ENCODE data around the gene SLCO3A1.
A peak's percentile ranks its signal among the peaks of the same experiment; 100 is the strongest.

Gene SLCO3A1

GRCh38 chr15:91849180-91849579, 4.3 kb upstream of the SLCO3A1 start:
- H3K36me3 ChIP-seq (ENCODE audit: insufficient read depth, low read depth, low read length) = no peaks in the 10 kb centered on the region
- peaks cover 4% of the 10 kb centered on the region for H3K4me1 ChIP-seq (ENCODE audit: insufficient read depth, low read length)
- H3K9me3 ChIP-seq (ENCODE audit: insufficient read depth, low read depth, low read length) = no peaks in the 10 kb centered on the region
- H3K9ac ChIP-seq (ENCODE audit: low read depth, low read length) = no peak overlapping the region
- H3K27ac ChIP-seq (ENCODE audit: low read length) = no peak overlapping the region
- H3K27me3 ChIP-seq (ENCODE audit: insufficient read depth, low read length) = peaks cover 11% of the 10 kb centered on the region
- H3K4me3 ChIP-seq (ENCODE audit: low read length) = no peak overlapping the region

- Histone ChIP-seq H3K36me3 (ENCODE audit: insufficient read depth, low read depth, low read length) (no peaks in the 10 kb centered on the region), H3K27me3 (ENCODE audit: insufficient read depth, low read length) (peaks cover 17% of the 10 kb centered on the region), H3K4me1 (ENCODE audit: insufficient read depth, low read length) (peaks cover 4% of the 10 kb centered on the region), H3K27ac (ENCODE audit: low read length) (no peak overlapping the region), H3K9me3 (ENCODE audit: insufficient read depth, low read depth, low read length) (no peaks in the 10 kb centered on the region), H3K9ac (ENCODE audit: low read depth, low read length) (no peak overlapping the region), H3K4me3 (ENCODE audit: low read length) (no peak overlapping the region)
Observed at GRCh38 chr15:91849749-91850161, 3.8 kb upstream of the SLCO3A1 start.

GRCh38 chr15:91852741-91853510, 582 bp upstream of the SLCO3A1 start:
- Histone ChIP-seq H3K27me3 (ENCODE audit: insufficient read depth, low read length) (peaks cover 29% of the 10 kb centered on the region), H3K4me3 (ENCODE audit: low read length) (peak overlapping the region; percentile 82), H3K9me3 (ENCODE audit: insufficient read depth, low read depth, low read length) (no peaks in the 10 kb centered on the region), H3K4me1 (ENCODE audit: insufficient read depth, low read length) (peaks cover 17% of the 10 kb centered on the region), H3K9ac (ENCODE audit: low read depth, low read length) (peak overlapping the region; percentile 64; the same call in 1 of the 2 replicates), H3K36me3 (ENCODE audit: insufficient read depth, low read depth, low read length) (no peaks in the 10 kb centered on the region), H3K27ac (ENCODE audit: low read length) (no peak overlapping the region)

GRCh38 chr15:91853948-91854638, 585 bp downstream of the SLCO3A1 start:
- H3K9ac ChIP-seq (ENCODE audit: low read depth, low read length) = peak overlapping the region; percentile 40; the same call in 1 of the 2 replicates

GRCh38 chr15:91854639-91854990, 1.1 kb downstream of the SLCO3A1 start:
- Histone ChIP-seq H3K4me1 (ENCODE audit: insufficient read depth, low read length) (peaks cover 17% of the 10 kb centered on the region), H3K27ac (ENCODE audit: low read length) (no peak overlapping the region), H3K27me3 (ENCODE audit: insufficient read depth, low read length) (peaks cover 29% of the 10 kb centered on the region), H3K9ac (ENCODE audit: low read depth, low read length) (peak overlapping the region; percentile 40; the same call in 1 of the 2 replicates), H3K4me3 (ENCODE audit: low read length) (peak overlapping the region; percentile 79), H3K36me3 (ENCODE audit: insufficient read depth, low read depth, low read length) (no peaks in the 10 kb centered on the region), H3K9me3 (ENCODE audit: insufficient read depth, low read depth, low read length) (no peaks in the 10 kb centered on the region)

More at GRCh38 chr15:91853948-91854638, 585 bp downstream of the SLCO3A1 start:
- H3K4me3 ChIP-seq (ENCODE audit: low read length) = peak overlapping the region; percentile 79
- no peaks in the 10 kb centered on the region for H3K36me3 ChIP-seq (ENCODE audit: insufficient read depth, low read depth, low read length)
- H3K9me3 ChIP-seq (ENCODE audit: insufficient read depth, low read depth, low read length) = no peaks in the 10 kb centered on the region
- H3K4me1 ChIP-seq (ENCODE audit: insufficient read depth, low read length) = peaks cover 17% of the 10 kb centered on the region
- H3K27ac ChIP-seq (ENCODE audit: low read length) = no peak overlapping the region
- peaks cover 29% of the 10 kb centered on the region for H3K27me3 ChIP-seq (ENCODE audit: insufficient read depth, low read length)

GRCh38 chr15:91855241-91855640, 1.7 kb downstream of the SLCO3A1 start:
- H3K27me3 ChIP-seq (ENCODE audit: insufficient read depth, low read length) = peaks cover 29% of the 10 kb centered on the region
- H3K4me1 ChIP-seq (ENCODE audit: insufficient read depth, low read length) = peaks cover 17% of the 10 kb centered on the region
- H3K9ac ChIP-seq (ENCODE audit: low read depth, low read length) = no peak overlapping the region
- H3K36me3 ChIP-seq (ENCODE audit: insufficient read depth, low read depth, low read length) = no peaks in the 10 kb centered on the region
- no peaks in the 10 kb centered on the region for H3K9me3 ChIP-seq (ENCODE audit: insufficient read depth, low read depth, low read length)
- peak overlapping the region; percentile 79; the same call in 1 of the 2 replicates for H3K4me3 ChIP-seq (ENCODE audit: low read length)
- H3K27ac ChIP-seq (ENCODE audit: low read length) = no peak overlapping the region

GRCh38 chr15:91855684-91856489, 2.4 kb downstream of the SLCO3A1 start:
- H3K4me3 ChIP-seq (ENCODE audit: low read length) = no peak overlapping the region; the same call in 1 of the 2 replicates
- H3K9me3 ChIP-seq (ENCODE audit: insufficient read depth, low read depth, low read length) = no peaks in the 10 kb centered on the region
- H3K36me3 ChIP-seq (ENCODE audit: insufficient read depth, low read depth, low read length) = no peaks in the 10 kb centered on the region
- no peak overlapping the region for H3K27ac ChIP-seq (ENCODE audit: low read length)
- no peak overlapping the region for H3K9ac ChIP-seq (ENCODE audit: low read depth, low read length)
- peaks cover 29% of the 10 kb centered on the region for H3K27me3 ChIP-seq (ENCODE audit: insufficient read depth, low read length)
- H3K4me1 ChIP-seq (ENCODE audit: insufficient read depth, low read length) = peaks cover 17% of the 10 kb centered on the region

GRCh38 chr15:91857224-91857585, 3.7 kb downstream of the SLCO3A1 start:
- Histone ChIP-seq H3K4me1 (ENCODE audit: insufficient read depth, low read length) (peaks cover 13% of the 10 kb centered on the region; the same call in 1 of the 2 replicates), H3K27ac (ENCODE audit: low read length) (no peak overlapping the region), H3K9ac (ENCODE audit: low read depth, low read length) (no peak overlapping the region), H3K27me3 (ENCODE audit: insufficient read depth, low read length) (peaks cover 22% of the 10 kb centered on the region), H3K4me3 (ENCODE audit: low read length) (no peak overlapping the region), H3K9me3 (ENCODE audit: insufficient read depth, low read depth, low read length) (no peaks in the 10 kb centered on the region), H3K36me3 (ENCODE audit: insufficient read depth, low read depth, low read length) (no peaks in the 10 kb centered on the region)

- Histone ChIP-seq H3K4me1 (ENCODE audit: insufficient read depth, low read length) (peaks cover 13% of the 10 kb centered on the region; the same call in 1 of the 2 replicates), H3K27me3 (ENCODE audit: insufficient read depth, low read length) (peaks cover 21% of the 10 kb centered on the region), H3K36me3 (ENCODE audit: insufficient read depth, low read depth, low read length) (no peaks in the 10 kb centered on the region), H3K9ac (ENCODE audit: low read depth, low read length) (no peak overlapping the region), H3K27ac (ENCODE audit: low read length) (no peak overlapping the region), H3K4me3 (ENCODE audit: low read length) (no peak overlapping the region), H3K9me3 (ENCODE audit: insufficient read depth, low read depth, low read length) (no peaks in the 10 kb centered on the region)
Observed at GRCh38 chr15:91857772-91858171, 4.3 kb downstream of the SLCO3A1 start.

- H3K27me3 ChIP-seq (ENCODE audit: insufficient read depth, low read length) = peaks cover 4% of the 10 kb centered on the region; the same call in 1 of the 2 replicates
- no peak overlapping the region for H3K9ac ChIP-seq (ENCODE audit: low read depth, low read length)
Observed at GRCh38 chr15:91860498-91860897, 7.0 kb downstream of the SLCO3A1 start.

GRCh38 chr15:91861223-91861622, 7.7 kb downstream of the SLCO3A1 start:
- Histone ChIP-seq H3K27me3 (ENCODE audit: insufficient read depth, low read length) (no peaks in the 10 kb centered on the region), H3K27ac (ENCODE audit: low read length) (no peak overlapping the region)

More at GRCh38 chr15:91860498-91860897, 7.0 kb downstream of the SLCO3A1 start:
- H3K36me3 ChIP-seq (ENCODE audit: insufficient read depth, low read depth, low read length) = no peaks in the 10 kb centered on the region
- H3K4me1 ChIP-seq (ENCODE audit: insufficient read depth, low read length) = peaks cover 13% of the 10 kb centered on the region; the same call in 1 of the 2 replicates
- H3K4me3 ChIP-seq (ENCODE audit: low read length) = no peak overlapping the region
- no peak overlapping the region for H3K27ac ChIP-seq (ENCODE audit: low read length)
- H3K9me3 ChIP-seq (ENCODE audit: insufficient read depth, low read depth, low read length) = no peaks in the 10 kb centered on the region

More at GRCh38 chr15:91861223-91861622, 7.7 kb downstream of the SLCO3A1 start:
- Histone ChIP-seq H3K9ac (ENCODE audit: low read depth, low read length) (no peak overlapping the region), H3K36me3 (ENCODE audit: insufficient read depth, low read depth, low read length) (no peaks in the 10 kb centered on the region), H3K9me3 (ENCODE audit: insufficient read depth, low read depth, low read length) (no peaks in the 10 kb centered on the region), H3K4me3 (ENCODE audit: low read length) (no peak overlapping the region), H3K4me1 (ENCODE audit: insufficient read depth, low read length) (peaks cover 9% of the 10 kb centered on the region; the same call in 1 of the 2 replicates)

Data from iPS-20b (cell line).